Measurements from ENCODE around the gene KAT8.
A peak's percentile ranks its signal among the peaks of the same experiment; 100 is the strongest.
"Not testable (repeated sequence)": the region's sequence is repeated elsewhere in the genome, so short reads cannot be mapped to it uniquely, and the experiment has no call there.

Gene KAT8

DNA sequence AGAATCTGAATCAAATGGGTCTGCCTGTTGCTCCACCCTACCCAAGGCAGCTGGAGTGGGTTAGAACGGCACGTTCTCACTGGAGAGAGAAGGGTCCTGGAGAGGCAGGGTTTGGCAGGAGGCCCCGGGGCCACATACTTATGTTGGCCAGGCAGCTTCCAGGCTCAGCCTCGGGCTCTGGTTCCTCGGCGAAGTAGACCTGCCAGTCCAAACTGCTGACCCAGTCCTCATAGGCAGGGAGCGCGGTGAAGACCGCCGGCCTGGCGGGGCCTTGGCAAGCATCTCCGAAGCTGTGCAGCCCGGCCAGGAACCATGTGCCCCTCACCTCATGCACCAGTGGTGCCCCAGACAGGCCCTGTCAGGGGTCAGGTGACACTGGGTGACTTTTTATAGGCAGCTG lies 33.5 kb upstream of the KAT8 start:
- DNase-seq (ENCODE audit: low spot score): no peak

DNA sequence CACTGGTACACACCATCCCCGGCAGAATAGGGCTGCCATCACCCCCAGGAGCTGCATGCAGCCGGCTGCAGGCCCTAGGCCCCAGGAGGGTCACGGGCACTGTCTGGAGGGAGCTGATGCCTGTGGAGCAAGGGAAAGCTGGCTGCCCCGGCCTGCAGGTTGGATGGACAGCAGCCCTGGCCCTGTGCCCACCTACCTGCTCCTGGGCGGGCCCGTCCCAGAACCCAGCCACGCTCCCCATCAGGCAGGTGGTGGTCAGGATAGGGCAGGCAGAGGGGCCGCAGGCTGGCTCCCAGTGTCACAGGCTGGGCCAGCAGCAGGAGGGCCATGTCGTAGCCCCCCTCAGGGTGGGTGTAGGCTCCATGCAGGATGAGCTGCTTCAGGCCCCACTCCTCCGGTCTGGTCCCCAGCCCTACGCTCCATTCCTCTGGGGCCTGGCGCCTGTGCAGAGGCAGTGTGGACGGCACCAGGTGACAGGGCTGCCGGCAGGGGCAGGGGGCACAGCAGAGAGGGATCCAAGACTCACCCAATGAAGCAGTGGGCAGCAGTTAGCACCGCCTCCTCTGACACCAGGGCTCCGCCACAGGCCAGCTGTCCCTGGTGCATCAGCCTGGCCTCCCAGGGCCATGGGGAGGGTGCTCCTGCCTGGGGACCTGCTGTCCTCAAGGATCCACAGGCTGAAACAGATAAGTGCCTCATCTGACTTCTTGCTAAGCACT lies 32.7 kb upstream of the KAT8 start:
- DNase-seq (ENCODE audit: low spot score): no peak

DNA sequence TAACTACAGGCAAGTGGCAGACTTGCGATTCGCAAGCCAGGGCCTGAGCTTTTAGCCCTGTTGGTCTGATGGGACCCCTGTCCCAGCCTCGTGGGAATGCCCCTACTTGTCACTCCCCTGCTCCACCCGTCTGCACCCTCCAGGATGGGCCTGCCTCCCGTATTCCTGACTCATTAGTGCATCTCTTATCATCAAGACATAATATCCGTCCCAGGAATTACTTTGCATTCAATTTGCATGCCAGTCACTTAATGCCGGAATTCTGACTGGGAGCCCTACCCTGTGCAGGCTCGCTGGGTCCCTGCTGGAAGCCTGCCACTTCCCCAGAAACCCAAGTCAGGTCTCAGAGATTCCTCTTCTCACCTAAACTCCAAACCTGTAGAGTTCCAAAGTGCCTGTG lies 32.1 kb upstream of the KAT8 start:
- no peak for DNase-seq (ENCODE audit: low spot score)

DNA sequence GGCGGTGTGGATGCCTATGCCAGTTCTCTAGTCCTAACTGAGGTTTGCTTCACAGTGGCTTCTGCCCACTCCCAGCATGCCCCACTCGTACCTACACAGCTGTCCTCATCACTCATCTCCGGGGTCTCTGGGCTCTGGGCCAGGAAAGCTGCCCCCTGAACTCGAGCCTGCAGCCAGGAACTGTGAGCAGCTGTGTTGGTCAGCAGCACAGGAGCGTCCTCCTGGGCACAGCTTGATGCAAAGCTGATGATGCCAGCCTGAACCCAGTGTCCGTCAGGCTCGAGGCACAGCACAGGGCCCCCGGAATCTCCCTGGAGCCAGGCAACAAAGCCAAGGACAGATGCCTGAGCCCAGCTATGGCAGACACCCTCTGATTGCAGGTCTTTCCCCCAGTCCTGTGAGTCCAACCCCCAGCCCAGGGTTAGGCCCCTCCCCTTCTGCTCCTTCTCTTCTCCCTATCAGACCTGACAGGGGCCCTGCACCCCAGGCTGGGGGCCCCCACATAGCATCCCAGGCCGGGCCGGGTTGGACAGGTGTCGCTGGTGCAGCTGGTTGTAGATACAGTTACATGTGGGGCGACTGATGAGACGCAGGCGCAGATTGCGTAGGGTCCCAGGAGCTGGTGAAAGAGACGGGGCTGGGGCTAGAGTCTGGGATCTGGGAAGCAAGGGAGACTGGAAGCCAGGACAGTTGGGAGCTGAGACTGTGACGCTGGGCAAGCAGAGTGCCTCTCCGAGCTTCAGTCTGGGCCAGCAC lies 31.4 kb upstream of the KAT8 start:
- no peak for DNase-seq (ENCODE audit: low spot score)

DNA sequence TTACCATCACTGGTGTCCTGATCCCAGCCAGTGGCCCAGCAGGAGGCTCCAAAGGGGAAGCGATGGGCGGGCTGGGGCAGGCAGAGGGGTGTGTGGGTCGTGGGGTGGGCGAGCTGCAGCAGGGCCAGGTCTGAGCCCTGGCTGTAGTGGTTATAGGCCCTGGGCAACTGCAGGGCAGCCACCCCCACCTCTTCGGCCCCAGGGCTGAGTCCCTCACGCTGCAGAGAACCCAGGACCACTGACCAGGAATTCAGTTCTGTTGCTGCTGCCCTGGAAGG lies 30.9 kb upstream of the KAT8 start:
- no peak for DNase-seq (ENCODE audit: low spot score)

DNA sequence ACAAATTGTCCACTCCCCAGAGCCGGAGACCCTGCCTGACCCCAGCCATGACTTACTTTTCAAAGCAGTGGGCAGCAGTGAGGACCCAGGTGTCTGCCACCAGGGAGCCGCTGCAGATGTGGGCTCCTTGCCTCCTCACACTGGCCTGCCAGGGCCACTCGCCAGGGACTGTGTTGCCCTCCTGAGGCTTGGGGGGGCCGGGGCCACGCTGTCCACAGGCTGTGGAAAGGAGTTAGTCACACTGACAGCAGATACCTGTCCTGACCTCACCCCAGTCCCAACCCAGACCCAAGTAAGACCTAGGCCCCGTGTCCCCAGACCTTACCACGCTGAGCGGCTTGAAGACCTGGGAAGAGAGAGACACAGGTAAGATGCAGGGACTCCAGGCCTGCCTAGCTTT lies 30.0 kb upstream of the KAT8 start:
- no peak for DNase-seq (ENCODE audit: low spot score)

DNA sequence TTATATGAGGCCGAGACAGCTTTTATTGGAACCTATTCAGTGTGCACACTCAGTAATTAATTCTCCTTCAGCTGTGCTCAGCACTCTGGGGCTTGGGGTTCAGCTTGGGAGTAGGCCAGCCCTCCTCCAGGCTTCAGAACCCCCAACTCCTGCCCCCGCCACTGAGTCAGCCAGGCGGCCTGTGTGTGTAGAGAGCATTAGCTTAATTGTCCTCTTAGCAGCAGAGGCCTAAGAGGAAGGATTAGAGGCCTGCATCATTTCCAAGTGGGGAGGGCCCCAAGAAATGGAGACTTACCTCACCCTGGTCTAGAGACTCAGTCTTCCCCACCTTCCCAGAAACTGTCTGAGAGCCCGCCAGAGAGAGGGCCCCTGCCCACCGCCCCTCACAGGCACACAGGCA lies 29.5 kb upstream of the KAT8 start:
- DNase-seq (ENCODE audit: low spot score): no peak

DNA sequence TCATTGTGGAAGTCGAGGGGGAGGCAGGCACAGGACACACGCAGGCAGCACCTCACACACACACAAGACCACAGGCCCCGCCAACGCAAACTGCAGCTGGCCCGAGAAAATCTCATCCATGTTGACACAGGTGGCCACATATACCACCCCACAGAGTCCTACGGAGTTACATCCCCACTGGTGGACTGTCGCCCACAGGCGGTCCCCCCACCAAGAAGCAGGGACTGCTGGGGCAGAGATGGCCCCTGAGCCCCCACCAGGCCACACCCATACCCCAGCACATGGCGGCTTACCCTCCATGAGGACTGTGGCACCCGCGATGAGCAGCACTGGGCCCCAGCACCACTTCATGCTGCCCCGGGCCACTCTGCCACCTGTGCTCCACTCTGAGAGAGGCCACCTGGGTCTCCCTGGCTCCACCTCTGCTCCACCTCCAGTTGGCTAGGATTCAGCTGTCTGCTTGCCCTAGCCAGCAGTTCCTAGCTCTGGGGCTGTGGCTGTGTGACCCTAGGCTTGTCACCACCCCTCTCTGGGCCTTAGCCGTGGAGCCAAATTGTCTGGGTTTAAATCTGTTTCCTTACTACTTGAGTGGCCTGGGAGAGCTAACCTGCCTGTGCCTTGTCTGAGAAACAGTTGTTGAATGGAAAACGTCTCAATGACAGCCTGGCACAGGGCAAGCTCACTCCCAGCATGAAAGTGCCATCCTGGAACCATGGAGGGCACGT lies 28.8 kb upstream of the KAT8 start, which contains the start of gene PRSS53:
Gene PRSS53, minus strand, starts transcription at position 485 of the 725 bp plus-strand sequence. Its CDS starts 134 bp downstream, at position 351.
- no peak for DNase-seq (ENCODE audit: low spot score)

DNA sequence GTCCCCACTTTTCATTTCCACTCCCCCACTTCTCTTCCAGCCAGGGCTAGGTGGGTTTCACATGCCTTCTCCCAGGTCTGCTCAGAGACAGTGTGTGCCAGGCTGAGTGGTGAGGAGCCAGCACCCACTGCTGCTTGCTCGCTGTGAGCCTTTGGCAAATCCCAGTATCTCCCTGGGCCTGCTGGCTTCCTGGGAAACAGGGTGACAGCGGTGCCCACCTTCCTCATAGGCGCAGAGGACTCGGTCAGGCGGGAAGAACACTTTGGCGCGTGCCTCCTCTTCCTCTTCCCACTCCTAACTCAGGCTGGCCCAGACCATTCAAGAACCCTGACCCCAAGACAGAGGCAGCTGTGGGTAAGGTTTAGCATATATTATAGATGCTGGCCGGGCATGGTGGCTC lies 28.3 kb upstream of the KAT8 start:
- DNase-seq (ENCODE audit: low spot score): no peak

DNA sequence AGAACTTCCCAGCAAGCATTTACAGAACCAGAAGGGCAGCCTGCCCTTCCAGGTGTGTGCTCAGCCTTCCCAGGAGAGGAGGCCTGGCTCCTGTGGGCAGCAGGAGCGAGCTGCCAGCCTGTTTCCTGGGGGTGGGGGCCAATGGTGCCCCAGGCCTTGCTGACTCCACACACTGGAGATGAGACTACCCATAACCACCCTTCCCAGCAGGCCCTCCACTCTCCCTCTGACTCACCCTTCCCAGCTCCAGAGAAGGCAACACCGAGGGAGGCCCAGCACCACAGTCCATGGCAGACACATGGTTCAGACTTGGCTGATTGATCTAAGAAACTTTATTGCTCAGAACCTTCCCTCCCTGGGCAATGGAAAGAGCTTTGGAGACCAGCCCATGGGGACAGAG lies 26.9 kb upstream of the KAT8 start:
- no peak for DNase-seq (ENCODE audit: low spot score)

DNA sequence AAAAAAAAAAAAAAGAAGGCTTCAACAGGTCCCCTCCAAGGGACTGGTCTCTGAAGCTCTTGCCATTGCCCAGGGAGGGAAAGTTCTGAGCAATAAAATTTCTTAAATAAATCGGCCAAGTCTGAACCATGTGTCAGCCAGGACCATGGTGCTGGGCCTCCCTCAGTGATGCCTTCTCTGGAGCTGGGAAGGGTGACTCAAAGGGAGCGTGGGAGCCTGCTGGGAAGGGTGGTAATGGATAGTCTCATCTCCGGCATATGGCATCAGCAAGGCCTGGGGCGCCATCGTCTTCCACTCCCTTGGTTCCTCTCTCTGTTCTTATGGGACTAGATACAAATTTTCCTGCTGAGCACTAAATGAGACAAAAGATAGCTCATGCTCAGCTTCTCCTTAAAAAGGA lies 25.1 kb upstream of the KAT8 start:
- no peak for DNase-seq (ENCODE audit: low spot score)

DNA sequence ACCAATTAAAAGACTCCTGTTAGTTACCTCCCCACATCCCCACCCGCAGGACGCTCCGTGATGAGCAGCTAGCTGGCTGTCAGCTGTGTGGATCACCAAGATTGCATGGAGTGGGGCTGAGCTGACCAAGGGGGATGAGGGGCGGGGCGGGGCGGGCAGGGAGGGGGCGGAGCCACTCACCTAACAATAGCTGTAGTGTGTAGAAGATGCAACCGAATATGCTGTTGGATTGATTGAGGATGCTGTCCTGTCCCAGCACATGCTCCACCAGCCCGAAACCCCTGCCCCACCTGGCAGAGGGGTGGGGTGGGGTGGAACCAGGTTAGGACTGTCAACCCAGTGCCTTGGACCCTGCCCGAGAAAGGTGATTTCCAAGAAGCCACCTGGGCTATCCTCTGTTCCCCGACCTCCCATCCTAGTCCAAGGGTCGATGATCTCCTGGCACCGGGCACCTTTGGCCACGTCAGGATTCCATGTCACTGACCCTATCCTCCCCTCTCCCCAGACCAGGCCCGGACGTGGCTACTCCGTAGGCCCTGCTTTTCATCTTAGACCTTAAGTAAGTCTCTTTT lies 24.2 kb upstream of the KAT8 start:
- DNase-seq (ENCODE audit: low spot score): no peak

DNA sequence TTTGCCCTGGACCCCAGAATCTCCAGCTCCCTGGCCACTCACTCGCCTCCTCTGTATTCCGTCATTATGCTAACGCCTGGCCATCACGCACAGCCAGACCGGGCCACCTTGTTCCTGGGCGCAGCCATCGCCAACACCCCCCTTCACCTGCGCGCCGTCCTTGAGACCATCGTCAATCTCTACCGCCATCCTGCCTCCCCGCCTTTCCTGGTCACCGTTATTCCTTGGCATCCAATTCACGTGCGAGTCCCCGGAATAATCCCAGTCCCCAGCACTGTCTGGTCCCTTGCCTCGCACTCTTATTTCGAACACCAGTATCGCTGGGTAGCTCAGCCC lies 23.4 kb upstream of the KAT8 start:
- DNase-seq (ENCODE audit: low spot score): no peak

DNA sequence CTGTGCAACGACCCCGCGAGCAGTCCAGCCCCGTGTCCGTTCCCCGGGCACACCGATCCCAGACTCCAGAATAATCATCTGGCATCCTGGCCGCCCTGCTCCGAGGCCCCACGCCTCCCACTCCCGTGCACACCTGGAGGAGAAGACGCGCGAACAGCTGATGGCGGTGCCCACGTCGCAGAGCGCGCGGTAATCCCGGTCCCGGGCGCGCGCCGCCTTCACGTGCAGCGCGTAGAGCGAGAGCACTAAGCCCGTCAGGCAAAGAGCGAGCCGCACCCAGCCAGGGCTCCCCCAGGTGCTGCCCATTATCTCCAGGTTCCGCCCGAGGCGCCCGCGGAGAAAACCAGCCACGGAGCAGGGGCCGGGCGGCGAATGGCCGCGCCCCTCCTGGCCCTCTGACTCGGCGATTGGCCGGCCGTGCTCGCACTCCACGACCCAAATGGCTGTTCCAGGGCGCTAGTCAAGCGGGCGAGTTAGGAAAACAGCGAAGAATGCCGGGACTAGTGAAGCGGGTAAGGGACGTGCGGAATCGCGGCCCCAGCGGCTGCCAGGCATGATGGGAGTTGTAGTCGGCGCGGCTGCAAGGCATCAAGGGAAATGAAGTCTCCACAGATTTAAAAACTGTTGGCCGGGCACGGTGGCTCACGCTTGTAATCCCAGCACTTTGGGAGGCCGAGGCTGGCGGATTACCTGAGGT lies 22.9 kb upstream of the KAT8 start, which contains the start of gene VKORC1:
Gene VKORC1, minus strand, starts transcription at position 374 of the 697 bp plus-strand sequence. Its CDS starts 68 bp downstream, at position 306.
- DNase-seq (ENCODE audit: low spot score): peak; percentile 93

DNA sequence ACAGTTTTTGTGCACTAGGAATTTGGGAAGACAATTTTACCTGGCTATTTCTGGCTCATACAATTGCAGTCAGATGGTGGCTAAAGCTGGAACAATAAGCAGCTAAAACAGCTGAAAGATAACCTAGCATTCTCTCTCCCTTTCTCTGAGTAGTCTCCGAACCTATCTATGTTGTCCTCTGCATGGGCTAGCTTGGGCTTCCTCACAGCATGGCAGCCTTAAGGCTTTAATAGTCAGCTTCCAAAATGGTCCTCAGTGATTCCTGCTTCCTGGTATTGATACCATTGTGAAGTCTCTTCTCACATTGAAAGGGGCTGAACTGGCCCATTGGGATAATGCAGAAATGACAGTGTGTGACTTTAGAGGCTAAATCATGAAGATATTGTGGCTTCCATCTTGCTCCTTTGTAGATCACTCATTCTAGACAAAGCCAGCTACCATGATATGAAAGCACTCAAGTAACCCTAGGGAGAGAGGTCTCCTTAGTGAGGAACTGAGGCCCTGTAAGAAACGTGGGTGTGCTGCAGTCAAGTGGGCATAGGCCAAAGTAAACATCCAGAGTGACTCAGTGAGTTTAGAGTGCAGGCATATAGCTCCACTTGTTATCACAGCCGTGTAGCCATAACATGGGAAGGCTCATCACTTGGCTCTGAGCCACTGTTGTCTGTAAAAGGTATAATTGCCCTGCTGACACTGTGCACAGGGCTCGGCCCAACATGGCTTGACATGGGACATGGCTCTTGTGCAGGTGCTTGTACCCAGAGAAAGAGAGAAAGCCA lies 17.4 kb upstream of the KAT8 start:
- DNase-seq (ENCODE audit: low spot score): no peak

DNA sequence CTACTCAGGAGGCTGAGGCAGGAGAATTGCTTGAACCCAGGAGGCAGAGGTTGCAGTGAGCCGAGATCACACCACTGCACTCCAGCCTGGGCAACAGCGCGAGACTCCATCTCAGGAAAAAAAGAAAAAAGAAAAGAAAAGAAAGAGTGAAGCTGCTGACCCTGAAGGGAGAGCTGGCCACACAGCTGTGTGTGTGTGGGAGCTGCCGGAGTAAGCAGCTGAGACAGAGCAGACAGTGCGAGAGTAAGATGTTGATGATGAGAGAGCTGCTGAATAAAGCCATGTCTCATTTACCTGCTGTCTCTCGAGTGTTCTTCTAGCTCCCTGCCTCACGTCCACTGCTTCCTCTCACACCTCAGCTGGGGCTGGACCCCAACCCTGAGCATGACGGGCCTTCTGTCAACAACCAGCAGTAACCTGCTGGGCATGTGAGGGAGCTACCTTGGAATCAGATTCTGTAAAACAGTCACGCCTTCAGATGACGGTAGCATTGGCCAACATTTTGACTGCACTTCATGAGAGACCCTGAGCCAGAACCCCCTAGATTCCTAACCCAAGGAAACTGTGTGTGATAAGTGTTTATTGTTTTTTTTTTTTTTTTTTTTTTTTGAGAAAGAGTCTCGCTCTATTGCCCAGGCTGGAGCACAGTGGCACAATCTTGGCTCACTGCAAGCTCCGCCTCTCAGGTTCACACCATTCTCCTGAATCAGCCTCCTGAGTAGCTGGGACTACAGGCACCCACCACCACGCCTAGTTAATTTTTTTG lies 16.4 kb upstream of the KAT8 start:
- not testable (repeated sequence) for DNase-seq (ENCODE audit: low spot score)

DNA sequence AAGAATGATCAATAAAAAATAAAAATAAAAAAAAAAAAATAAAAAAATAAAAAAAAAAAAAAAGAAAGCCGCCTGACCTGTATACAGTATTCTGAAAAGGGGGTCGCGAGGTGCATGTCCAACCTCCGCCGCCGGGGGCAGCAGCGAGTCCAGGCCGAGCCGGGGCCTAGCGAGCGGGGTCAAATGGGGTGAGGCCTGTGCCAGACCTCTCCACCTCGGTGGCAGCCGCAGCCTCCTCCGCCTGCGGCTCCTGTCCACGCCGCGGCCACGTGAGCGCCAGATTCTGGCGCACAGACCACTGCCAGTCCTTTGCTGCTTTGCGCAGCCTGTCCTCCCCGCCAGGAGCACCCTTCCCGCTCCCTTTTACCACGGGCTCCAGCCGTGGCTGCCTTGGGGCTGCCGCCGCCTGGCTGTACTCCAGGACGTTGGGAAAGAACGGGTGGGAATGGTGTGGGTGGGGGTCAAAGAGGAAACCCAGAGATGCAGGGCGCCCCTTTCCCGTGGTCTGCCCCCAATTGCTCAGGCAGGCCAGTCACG lies 11.7 kb upstream of the KAT8 start:
- peak; percentile 77 for DNase-seq (ENCODE audit: low spot score)

DNA sequence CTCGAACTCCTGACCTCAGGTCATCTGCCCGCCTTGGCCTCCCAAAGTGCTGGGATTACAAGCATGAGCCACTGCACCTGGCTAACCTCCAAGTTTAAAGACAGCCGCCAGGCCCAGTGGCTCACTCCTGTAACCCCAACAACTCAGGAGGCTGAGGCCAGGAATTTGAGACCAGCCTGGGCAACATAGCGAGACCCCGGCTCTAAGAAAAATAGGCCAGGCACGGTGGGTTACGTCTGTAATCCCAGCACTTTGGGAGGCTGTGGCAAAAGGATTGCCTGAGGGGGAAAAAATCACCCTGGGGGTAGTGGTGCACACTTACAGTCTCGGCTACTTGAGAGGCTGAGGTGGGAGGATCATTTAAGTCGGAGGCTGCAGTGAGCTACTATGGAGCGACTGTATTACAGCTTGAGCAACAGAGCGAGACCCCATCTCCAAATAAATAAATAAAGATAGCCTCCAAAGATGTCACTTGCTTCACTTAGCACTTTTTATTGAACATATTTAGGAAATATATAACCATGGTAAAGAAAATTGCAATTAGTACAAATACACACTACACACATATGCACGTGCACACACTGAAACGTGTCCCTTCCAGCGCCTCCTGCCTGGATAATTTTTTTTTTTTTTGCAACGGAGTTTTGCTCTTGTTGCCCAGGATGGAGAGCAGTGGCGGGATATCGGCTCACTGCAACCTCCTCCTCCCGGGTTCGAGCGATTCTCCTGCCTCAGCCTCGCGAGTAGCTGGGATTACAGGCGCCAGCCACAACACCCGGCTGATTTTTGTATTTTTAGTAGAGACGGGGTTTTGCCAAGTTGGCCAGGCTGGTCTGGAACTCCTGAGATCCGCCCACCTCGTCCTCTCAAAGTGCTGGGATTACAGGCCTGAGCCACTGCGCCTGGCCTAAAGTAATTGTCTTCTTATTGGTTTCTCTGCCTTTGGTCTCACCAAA lies 10.7 kb upstream of the KAT8 start:
- DNase-seq (ENCODE audit: low spot score): no peak

DNA sequence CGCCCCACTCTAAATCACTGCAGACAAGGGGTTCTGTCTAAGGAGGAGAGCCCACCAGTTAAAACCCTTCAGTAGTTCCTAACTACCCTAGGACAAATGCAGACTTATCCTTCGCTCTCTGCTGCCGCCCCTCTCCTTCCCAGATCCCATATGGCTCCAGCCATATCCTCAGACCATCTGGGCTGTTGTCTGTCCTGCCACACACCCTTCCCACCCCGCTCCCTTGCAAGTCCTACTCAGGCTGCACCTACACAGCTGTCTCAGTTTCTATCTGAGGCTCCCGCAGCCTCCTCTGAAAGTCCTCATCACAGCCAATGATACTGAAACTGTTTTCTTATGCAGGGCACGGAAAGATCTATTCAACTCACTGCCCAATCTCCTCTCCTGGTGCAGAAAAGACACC lies 10.0 kb upstream of the KAT8 start:
- no peak for DNase-seq (ENCODE audit: low spot score)

Measured in CD4-positive, alpha-beta T cell treated with Interleukin-15 for 4 hours (primary cell).